Testis (tissue), 2 donors: ENCODE results near the gene EPHX1.

Experiments used
- POLR2A ChIP-seq: fragments of 450-650 bp; IDR thresholded peaks from one replicate; pipeline ENCODE4 v1.6.1; 2017; ENCODE audit warnings: antibody characterized with exemption, mild to moderate bottlenecking, moderate library complexity
- TF ChIP-seq, protein P1 (sequence below), 3 experiments: fragments of 450-650 bp in 2 of 3; fragments of 200-600 bp in 1 of 3; sonication (generic) in 1 of 3; IDR thresholded peaks; one replicate each; pipeline ENCODE4 v1.5.1; 2016 to 2019; ENCODE audit warnings: antibody characterized with exemption in 3 of 3, mild to moderate bottlenecking in 2 of 3, moderate library complexity in 1 of 3

DNA sequence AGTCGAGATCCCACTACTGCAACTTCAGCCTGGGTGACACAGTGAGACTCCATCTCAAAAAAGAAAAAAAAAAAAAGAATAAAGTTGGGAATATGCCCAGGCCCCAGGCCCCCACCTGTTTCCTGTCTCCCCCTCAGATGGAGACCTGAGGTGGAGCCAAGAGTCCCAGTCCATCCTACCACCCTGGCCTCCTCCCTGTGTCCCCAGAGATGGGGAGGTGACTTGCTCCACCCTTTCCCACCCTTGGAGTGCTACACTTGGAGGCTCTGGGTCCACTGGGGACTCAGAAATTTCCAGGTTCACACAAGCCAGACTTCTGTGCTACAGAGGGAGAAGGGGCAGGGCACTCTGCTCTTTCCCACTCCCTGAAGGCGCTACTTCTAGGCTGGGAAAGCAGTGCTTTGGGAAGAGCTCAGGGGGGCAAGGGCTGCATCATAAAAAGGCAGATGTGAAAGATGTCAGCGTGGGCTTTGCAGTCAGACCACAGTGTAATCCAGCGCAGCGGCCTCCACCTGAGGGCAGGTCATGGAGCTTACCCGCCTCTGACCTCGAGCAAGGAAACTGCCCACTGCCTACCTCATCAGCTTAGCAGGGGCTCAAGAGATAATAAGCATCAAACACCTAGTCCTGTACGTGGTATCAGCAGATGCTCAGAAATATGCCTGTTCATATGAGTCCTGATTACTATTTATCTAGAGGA, 58.9 kb downstream of the EPHX1 start:
- no peak for TF ChIP-seq POLR2A
- TF ChIP-seq, protein P1, sequence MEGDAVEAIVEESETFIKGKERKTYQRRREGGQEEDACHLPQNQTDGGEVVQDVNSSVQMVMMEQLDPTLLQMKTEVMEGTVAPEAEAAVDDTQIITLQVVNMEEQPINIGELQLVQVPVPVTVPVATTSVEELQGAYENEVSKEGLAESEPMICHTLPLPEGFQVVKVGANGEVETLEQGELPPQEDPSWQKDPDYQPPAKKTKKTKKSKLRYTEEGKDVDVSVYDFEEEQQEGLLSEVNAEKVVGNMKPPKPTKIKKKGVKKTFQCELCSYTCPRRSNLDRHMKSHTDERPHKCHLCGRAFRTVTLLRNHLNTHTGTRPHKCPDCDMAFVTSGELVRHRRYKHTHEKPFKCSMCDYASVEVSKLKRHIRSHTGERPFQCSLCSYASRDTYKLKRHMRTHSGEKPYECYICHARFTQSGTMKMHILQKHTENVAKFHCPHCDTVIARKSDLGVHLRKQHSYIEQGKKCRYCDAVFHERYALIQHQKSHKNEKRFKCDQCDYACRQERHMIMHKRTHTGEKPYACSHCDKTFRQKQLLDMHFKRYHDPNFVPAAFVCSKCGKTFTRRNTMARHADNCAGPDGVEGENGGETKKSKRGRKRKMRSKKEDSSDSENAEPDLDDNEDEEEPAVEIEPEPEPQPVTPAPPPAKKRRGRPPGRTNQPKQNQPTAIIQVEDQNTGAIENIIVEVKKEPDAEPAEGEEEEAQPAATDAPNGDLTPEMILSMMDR (IDR thresholded peaks at IDR 0.05): no peak
